Measurements from ENCODE around the gene COL18A1.

COL18A1 gene

GRCh38 chr21:45429221-45430175 is 24.5 kb downstream of the COL18A1 start:
- H3K4me3 ChIP-seq (ENCODE audit: low read depth, low read length) = no peak overlapping the region
- DNase-seq (ENCODE audit: low read depth) = no peak
- no peak for TF ChIP-seq POLR2A (IDR thresholded peaks at IDR 0.05; ENCODE audit: extremely low read depth, insufficient read length)
- TF ChIP-seq CTCF (IDR thresholded peaks at IDR 0.05; ENCODE audit: low read depth, low read length) = no peak
- TF ChIP-seq MAX (IDR thresholded peaks at IDR 0.05; ENCODE audit: low read depth, low read length) = no peak
- no peak for TF ChIP-seq MYC (IDR thresholded peaks at IDR 0.05; ENCODE audit: low read depth, low read length)

GRCh38 chr21:45430521-45431501 is 25.8 kb downstream of the COL18A1 start:
- no peak for DNase-seq (ENCODE audit: low read depth)
- H3K4me3 ChIP-seq (ENCODE audit: low read depth, low read length) = no peak overlapping the region
- TF ChIP-seq POLR2A (IDR thresholded peaks at IDR 0.05; ENCODE audit: extremely low read depth, insufficient read length) = no peak
- no peak for TF ChIP-seq CTCF (IDR thresholded peaks at IDR 0.05; ENCODE audit: low read depth, low read length)
- no peak for TF ChIP-seq MYC (IDR thresholded peaks at IDR 0.05; ENCODE audit: low read depth, low read length)
- no peak for TF ChIP-seq MAX (IDR thresholded peaks at IDR 0.05; ENCODE audit: low read depth, low read length)

- no peak for TF ChIP-seq MAX (IDR thresholded peaks at IDR 0.05; ENCODE audit: low read depth, low read length)
- TF ChIP-seq CTCF (IDR thresholded peaks at IDR 0.05; ENCODE audit: low read depth, low read length) = no peak
- no peak for TF ChIP-seq POLR2A (IDR thresholded peaks at IDR 0.05; ENCODE audit: extremely low read depth, insufficient read length)
- no peak for TF ChIP-seq MYC (IDR thresholded peaks at IDR 0.05; ENCODE audit: low read depth, low read length)
- no peak overlapping the region for H3K4me3 ChIP-seq (ENCODE audit: low read depth, low read length)
- no peak for DNase-seq (ENCODE audit: low read depth)
Measured at GRCh38 chr21:45431781-45432572, 27.0 kb downstream of the COL18A1 start.

GRCh38 chr21:45432575-45433255 is 27.8 kb downstream of the COL18A1 start:
- TF ChIP-seq CTCF (IDR thresholded peaks at IDR 0.05; ENCODE audit: low read depth, low read length) = no peak
- no peak for TF ChIP-seq MAX (IDR thresholded peaks at IDR 0.05; ENCODE audit: low read depth, low read length)
- no peak for TF ChIP-seq MYC (IDR thresholded peaks at IDR 0.05; ENCODE audit: low read depth, low read length)
- no peak for TF ChIP-seq POLR2A (IDR thresholded peaks at IDR 0.05; ENCODE audit: extremely low read depth, insufficient read length)
- no peak overlapping the region for H3K4me3 ChIP-seq (ENCODE audit: low read depth, low read length)
- no peak for DNase-seq (ENCODE audit: low read depth)

Measured in NB4 (cell line).